Neural cell (in vitro differentiated cells): Measurements from ENCODE around the gene CLDN14.

ENCODE experiments used
- EZH2 ChIP-seq: fragments of 200-600, 300-800 bp; shearing (Covaris generic), sonication (generic); IDR thresholded peaks from 2 replicates; pipeline ENCODE4 v1.6.1; 2014; ENCODE audit warnings: antibody characterized with exemption, low read length, borderline replicate concordance, mild to moderate bottlenecking; ENCODE audit not compliant: insufficient read depth, poor library complexity, severe bottlenecking
- TF ChIP-seq, protein P1 (sequence below): fragments of 450-650 bp; IDR thresholded peaks from 2 replicates; pipeline ENCODE4 v1.5.1; 2014; ENCODE audit warnings: antibody characterized with exemption, mild to moderate bottlenecking, moderate library complexity; ENCODE audit not compliant: poor library complexity, severe bottlenecking

- TF ChIP-seq, protein P1, sequence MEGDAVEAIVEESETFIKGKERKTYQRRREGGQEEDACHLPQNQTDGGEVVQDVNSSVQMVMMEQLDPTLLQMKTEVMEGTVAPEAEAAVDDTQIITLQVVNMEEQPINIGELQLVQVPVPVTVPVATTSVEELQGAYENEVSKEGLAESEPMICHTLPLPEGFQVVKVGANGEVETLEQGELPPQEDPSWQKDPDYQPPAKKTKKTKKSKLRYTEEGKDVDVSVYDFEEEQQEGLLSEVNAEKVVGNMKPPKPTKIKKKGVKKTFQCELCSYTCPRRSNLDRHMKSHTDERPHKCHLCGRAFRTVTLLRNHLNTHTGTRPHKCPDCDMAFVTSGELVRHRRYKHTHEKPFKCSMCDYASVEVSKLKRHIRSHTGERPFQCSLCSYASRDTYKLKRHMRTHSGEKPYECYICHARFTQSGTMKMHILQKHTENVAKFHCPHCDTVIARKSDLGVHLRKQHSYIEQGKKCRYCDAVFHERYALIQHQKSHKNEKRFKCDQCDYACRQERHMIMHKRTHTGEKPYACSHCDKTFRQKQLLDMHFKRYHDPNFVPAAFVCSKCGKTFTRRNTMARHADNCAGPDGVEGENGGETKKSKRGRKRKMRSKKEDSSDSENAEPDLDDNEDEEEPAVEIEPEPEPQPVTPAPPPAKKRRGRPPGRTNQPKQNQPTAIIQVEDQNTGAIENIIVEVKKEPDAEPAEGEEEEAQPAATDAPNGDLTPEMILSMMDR = no peak
- TF ChIP-seq EZH2 = no peak
These were observed 49.1 kb downstream of the CLDN14 start for GRCh38 chr21:36430841-36431240.
